Immature natural killer cell (primary cell): Measurements from ENCODE around the gene LRRC66. TPM values are rescaled to one million over a fixed set of nuclear protein-coding genes. Genes with fewer than 3 reads are reported as not detected.

Experiments used
- DNase-seq, 3 donors: peaks; one replicate each; pipeline ENCODE4 v3.0.0; 2022; ENCODE audit warnings: mixed read lengths in 1 of 3
- H3K27ac Mint-ChIP-seq, 6 donors: one replicate each; pipeline ENCODE4 v1.8.0; 2020; ENCODE audit warnings: mixed read lengths in 6 of 6, mild to moderate bottlenecking in 5 of 6, inconsistent platforms in 4 of 6, moderate library complexity in 3 of 6
- H3K27me3 Mint-ChIP-seq, 3 donors: one replicate each; pipeline ENCODE4 v1.8.0; 2020 to 2021; ENCODE audit warnings: low read depth in 3 of 3, mild to moderate bottlenecking in 3 of 3, mixed read lengths in 3 of 3, moderate library complexity in 3 of 3, inconsistent platforms in 1 of 3
- H3K36me3 Mint-ChIP-seq, 3 donors: one replicate each; pipeline ENCODE4 v1.8.0; 2020; ENCODE audit warnings: mixed read lengths in 3 of 3, inconsistent platforms in 2 of 3, mild to moderate bottlenecking in 2 of 3
- H3K4me1 Mint-ChIP-seq, 2 donors: one replicate each; pipeline ENCODE4 v1.8.0; 2020; ENCODE audit warnings: inconsistent platforms in 2 of 2, mild to moderate bottlenecking in 2 of 2, mixed read lengths in 2 of 2, moderate library complexity in 1 of 2
- H3K4me3 Mint-ChIP-seq, 5 donors: one replicate each; pipeline ENCODE4 v1.8.0; 2020; ENCODE audit warnings: mild to moderate bottlenecking in 5 of 5, mixed read lengths in 5 of 5, inconsistent platforms in 3 of 5, moderate library complexity in 3 of 5
- H3K9me3 Mint-ChIP-seq, 6 donors: one replicate each; pipeline ENCODE4 v1.8.0; 2020; ENCODE audit warnings: mild to moderate bottlenecking in 6 of 6, mixed read lengths in 6 of 6, inconsistent platforms in 4 of 6, moderate library complexity in 3 of 6
- polyA plus RNA-seq, 3 donors: library from polyadenylated mRNA; unstranded; fragments of 300-500 nt; fragmentation: Illumina TruSeq; gene quantifications; one replicate each; pipeline ENCODE4 v1.2.3, GENCODE V29; 2021

Gene LRRC66
- polyA plus RNA-seq, 3 donors from 2014 or later = not detected

DNA sequence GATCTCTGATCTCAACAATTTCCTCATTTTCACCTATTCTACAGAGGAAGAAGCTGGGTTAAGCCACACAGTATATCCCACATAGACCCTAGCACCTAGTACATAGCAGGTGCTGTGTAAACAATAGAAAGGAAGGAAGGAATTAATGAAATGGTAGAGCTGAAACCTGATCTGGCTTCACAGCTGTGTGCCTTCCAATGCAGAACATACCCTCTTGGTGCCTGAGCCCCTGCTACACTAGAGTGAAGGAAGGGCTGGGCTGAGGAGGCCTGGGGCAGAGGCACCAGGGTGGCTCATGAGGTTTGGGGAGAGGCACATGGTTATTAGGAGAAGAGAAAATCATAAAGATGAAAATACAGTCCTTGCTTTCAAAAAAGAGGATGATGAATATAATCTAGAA, 21.3 kb downstream of the LRRC66 start:
- Mint-ChIP-seq H3K27me3 (peaks cover 0 to 3% (median 0%) of the 10 kb centered on the region in 3 donors), H3K4me3 (no peak overlapping the region), H3K4me1 (no peaks in the 10 kb centered on the region), H3K9me3 (no peaks in the 10 kb centered on the region), H3K27ac (no peak overlapping the region), H3K36me3 (no peaks in the 10 kb centered on the region)
- DNase-seq = no peak

GRCh38 chr4:51997647-51998046, 22.5 kb downstream of the LRRC66 start:
- Mint-ChIP-seq H3K4me1 (no peaks in the 10 kb centered on the region), H3K36me3 (no peaks in the 10 kb centered on the region), H3K27ac (no peak overlapping the region), H3K4me3 (no peak overlapping the region), H3K9me3 (peaks cover 0 to 2% (median 0%) of the 10 kb centered on the region in 6 donors), H3K27me3 (peaks cover 0 to 3% (median 0%) of the 10 kb centered on the region in 3 donors)
- DNase-seq = no peak

- Mint-ChIP-seq H3K9me3 (peaks cover 0 to 5% (median 3%) of the 10 kb centered on the region in 6 donors), H3K4me1 (no peaks in the 10 kb centered on the region), H3K4me3 (no peak overlapping the region), H3K27me3 (peaks cover 0 to 3% (median 2%) of the 10 kb centered on the region in 3 donors), H3K27ac (no peak overlapping the region), H3K36me3 (no peaks in the 10 kb centered on the region)
- no peak for DNase-seq
Observed at GRCh38 chr4:51995647-51996220, 24.4 kb downstream of the LRRC66 start.

DNA sequence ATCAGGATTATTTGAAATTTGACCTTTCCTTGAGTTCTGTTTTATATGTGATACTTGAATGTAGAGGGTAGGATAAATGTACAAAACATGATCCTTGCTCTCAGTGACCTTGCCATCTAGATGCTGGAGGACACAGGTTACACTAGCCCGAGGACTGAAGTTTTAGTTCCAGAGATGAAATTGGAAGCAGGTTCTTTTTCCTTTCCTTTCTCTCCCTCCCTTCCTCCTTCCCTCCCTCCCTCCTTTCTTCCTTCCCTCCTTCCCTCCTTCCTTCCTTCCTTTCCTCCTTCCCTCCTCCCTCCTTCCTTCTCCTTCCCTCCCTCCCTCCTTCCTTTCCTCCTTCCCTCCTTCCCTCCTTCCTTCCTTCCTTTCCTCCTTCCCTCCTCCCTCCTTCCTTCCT, 54.3 kb downstream of the LRRC66 start:
- Mint-ChIP-seq H3K4me3 (no peak overlapping the region), H3K36me3 (peaks cover 0 to 4% (median 0%) of the 10 kb centered on the region in 3 donors), H3K9me3 (peaks cover 0 to 12% (median 2%) of the 10 kb centered on the region in 6 donors), H3K4me1 (no peaks in the 10 kb centered on the region), H3K27me3 (peaks cover 0 to 3% (median 0%) of the 10 kb centered on the region in 3 donors), H3K27ac (no peak overlapping the region)
- no peak for DNase-seq

- peaks cover 0 to 12% (median 2%) of the 10 kb centered on the region in 6 donors for H3K9me3 Mint-ChIP-seq
- no peak for DNase-seq
- H3K4me3 Mint-ChIP-seq = no peak overlapping the region
- peaks cover 0 to 5% (median 0%) of the 10 kb centered on the region in 3 donors for H3K27me3 Mint-ChIP-seq
- no peaks in the 10 kb centered on the region for H3K36me3 Mint-ChIP-seq
- no peaks in the 10 kb centered on the region for H3K4me1 Mint-ChIP-seq
- no peak overlapping the region for H3K27ac Mint-ChIP-seq
Observed at GRCh38 chr4:51963841-51964517, 56.2 kb downstream of the LRRC66 start.

- no peaks in the 10 kb centered on the region for H3K4me1 Mint-ChIP-seq
- H3K9me3 Mint-ChIP-seq = peaks cover 0 to 9% (median 3%) of the 10 kb centered on the region in 6 donors
- no peak overlapping the region for H3K4me3 Mint-ChIP-seq
- H3K27me3 Mint-ChIP-seq = peaks cover 0 to 3% (median 2%) of the 10 kb centered on the region in 3 donors
- no peaks in the 10 kb centered on the region for H3K36me3 Mint-ChIP-seq
- no peak for DNase-seq
- H3K27ac Mint-ChIP-seq = no peak overlapping the region
Observed at GRCh38 chr4:51960486-51960885, 59.7 kb downstream of the LRRC66 start.

DNA sequence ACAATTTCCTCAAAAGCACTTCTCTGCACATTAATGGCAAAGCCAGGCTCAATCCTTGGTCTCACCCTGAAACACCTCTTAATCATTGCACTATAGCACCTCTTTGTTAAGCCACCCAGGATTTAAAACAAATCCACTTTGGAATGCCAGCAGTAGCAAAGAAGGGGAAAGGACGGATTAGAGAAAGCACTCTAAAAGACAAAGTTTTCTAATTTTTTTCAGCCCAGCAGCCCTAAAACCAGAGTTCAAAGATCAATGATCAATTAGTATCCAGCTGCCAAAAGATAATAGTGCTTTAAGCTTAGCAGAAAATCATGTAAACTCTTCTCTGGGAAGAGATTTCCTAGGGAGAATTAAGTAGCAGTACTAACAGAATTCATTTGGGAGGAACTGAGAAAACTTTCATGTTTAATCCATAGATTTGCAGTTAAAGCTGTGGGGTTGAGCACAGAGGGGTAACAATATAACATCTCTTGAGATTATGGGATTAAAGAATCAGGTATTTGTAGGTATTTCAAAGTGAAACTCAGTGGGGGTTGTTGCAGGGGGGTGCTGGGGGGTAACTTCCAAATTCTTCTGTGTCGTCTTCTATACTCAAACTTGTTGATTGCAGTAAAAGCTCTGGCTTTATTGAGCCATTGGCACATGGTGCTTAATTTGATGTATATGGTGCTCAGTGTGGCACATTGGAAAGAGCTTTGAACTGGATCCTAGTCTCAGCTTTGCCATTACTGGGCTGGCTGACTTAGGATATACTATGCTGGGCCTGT, 61.8 kb downstream of the LRRC66 start:
- Mint-ChIP-seq H3K4me3 (no peak overlapping the region), H3K27ac (no peak overlapping the region), H3K9me3 (peaks cover 0 to 12% (median 4%) of the 10 kb centered on the region in 6 donors), H3K27me3 (peaks cover 0 to 4% (median 3%) of the 10 kb centered on the region in 3 donors), H3K36me3 (no peaks in the 10 kb centered on the region), H3K4me1 (no peaks in the 10 kb centered on the region)
- DNase-seq = no peak

Other genes with a start within 250 kb of the LRRC66 start
- gene DCUN1D4, start 177.2 kb downstream of the LRRC66 start, polyA plus RNA-seq = 1 to 10 TPM; 3.9 to 7.5 (median 6.7) TPM
- 1 to 10 TPM in 1 of 3 donors, under 1 TPM in 2; 0.31 to 1.4 (median 0.48) TPM for gene SGCB, start 17.9 kb upstream of the LRRC66 start, polyA plus RNA-seq
- not detected for gene SPATA18, start 30.9 kb upstream of the LRRC66 start, polyA plus RNA-seq